DMS114 treated with DMSO at 0.1 percent for 48 hours (cell line): ENCODE data around the gene STK10.

Source experiments
- DNase-seq: peaks from one replicate; lab custom pipeline; 2025; ENCODE audit not compliant: unreplicated experiment; lab: John Stamatoyannopoulos, UW

STK10 gene

DNA sequence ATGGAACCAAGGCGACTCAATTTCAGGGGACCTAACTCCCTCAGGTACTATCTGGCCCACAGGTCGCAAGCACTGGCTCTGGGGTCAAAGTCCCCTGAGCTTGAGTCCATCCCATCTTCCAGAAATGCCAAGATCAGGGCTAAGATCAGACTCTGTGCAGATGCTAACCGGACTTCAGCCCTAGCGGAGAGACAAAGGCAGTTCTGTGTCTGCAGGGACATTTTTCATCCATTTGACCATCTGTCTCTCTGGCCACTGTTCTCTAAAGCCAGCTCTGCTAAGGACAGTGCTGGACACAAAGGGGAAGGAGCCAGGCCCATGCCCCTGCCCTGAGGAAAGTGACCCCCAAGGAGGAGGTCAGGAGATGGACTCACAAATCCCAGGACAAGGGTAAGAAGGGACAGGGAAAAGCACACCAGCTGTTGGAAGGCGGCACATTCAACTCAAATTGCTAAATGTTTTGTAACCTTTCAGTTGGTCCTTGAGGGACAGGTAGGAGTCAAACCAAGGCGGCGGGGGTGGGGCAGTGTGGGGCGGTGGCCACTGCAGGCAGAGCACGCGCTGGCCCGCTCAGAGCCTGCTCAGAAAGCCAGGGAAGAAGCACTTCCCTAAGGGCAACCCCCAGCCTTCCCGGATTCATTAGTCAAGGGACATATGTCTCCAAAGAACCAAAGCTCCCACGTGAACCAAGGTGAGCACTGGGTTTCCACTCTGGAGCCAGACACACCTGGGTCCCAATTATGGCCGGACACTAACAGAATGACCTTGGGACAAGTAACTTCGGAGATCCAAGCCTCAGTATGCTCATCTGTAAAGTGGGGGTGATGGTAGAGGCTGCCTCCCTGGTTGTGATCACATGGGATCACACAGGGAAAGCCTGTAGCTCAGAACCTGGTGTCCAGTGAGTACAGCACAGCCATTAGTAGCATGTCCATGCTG, 42.8 kb downstream of the STK10 start:
- DNase-seq: no peak

DNA sequence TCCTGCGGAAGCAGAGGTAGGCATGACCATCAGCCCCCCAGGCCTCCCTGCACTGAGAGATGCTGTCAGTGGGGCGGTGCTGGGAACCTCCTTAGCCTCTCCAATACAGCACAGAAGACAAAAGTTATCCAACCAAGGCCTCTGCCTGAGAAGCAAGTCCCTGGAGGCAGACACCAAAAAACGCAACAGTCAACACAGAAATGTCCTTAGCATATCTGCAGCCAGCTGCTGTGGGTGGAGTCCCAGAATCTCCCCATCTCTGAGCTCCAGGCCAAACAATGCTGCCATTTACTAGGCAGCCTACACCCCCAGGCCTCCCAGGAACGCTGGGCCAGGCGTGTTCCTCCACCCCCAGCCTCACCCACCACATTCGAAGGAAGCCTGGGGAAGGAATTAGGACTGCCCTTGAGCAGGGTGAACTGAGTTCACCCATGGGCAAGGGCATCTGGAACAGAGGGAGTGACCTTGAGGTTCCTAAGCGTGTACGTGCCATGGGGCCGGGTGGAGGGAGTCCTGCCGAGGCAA, 43.7 kb downstream of the STK10 start:
- no peak for DNase-seq

DNA sequence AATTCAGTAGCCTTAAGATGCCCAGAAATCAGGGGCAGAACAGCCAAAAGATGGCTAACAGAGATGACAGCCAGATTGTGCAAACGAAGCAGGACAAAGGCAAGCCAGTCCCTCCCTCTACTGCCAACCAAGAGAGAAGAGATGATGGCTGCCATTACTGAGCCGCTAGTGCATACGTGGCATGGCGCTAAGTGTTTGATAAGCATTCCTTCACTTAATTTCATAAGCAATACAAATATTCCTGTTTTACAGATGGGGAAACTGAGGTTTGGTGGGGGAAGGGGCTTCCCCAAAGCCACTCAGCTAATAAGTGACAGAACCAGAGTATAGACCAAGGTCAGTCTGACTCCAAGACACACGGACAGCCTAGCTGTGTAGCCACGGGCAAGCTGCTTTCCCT, 44.1 kb downstream of the STK10 start:
- no peak for DNase-seq

DNA sequence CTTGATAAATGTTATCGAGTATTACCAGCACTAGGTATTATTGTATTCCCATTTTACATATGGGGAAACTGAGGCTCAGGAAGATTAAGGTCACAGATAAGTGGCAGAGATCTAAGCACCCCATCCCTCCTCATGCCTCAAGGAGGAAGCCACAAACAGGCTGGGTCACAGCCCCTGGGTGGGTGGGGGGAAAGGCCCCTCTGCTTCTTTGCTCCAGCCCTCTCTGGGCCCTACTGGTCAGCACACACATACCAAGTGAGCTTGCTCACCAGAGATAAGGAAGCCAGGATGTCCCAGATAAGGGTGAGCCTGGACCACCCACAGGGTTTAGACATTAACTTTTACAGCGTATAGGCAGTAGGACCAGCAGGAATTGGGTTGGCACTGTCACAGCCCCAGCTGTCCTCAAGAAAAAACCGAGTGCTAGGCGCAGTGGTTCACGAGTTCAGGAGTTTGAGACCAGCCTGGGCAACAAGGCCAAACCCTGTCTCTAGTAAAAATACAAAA, 45.3 kb downstream of the STK10 start:
- DNase-seq: no peak

DNA sequence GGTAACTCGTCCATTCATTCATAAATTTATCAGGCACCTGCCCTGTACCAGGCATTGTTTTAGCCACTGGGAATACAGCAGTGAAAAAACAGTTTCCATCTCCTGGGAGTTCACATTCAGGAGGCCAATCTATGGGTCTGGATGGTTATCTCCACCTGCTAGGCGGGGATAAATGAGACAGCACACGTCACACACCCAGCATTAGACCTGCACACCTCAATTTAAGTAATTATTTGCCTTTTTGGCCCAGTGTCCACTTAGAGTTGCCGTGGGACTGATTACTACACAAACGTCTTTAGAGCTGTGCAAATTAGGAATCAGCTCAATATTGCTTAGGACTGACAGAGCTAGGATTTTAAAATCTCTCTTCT, 46.1 kb downstream of the STK10 start:
- no peak for DNase-seq

DNA sequence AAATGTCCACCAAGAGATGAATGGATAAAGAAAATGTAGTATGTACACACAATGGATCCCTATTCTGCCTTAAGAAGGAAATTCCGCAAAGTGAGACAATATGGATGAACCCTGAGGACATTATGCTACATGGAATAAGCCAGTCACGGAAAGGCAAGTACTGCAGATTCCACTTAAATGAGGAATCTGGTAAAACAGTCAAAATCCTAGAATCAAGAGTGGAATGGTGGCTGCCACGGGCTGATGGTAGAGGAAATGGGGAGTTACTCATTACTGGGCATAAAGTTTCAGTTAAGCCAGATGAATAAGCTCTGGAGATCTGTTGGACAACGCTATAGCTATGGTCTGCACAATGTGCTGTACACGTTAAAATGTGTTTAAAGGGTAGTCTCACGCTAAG, 47.2 kb downstream of the STK10 start:
- DNase-seq: no peak

DNA sequence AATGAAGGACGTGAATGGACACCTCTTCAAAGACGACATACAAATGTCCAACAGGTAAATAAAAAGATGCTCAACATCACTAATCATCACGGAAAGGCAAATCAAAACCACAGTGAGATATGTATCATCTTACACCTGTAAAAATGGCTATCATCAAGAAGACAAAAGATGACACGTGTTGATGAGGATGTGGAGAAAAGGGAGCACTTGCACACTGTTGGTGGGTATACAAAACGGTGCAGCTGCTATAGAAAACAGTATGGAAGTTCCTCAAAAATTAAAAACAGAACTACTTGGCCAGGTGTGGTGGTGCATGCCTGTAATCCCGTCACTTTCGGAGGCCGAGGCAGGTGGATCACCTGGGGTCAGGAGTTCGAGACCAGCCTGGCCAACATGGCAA, 47.9 kb downstream of the STK10 start:
- DNase-seq: no peak

DNA sequence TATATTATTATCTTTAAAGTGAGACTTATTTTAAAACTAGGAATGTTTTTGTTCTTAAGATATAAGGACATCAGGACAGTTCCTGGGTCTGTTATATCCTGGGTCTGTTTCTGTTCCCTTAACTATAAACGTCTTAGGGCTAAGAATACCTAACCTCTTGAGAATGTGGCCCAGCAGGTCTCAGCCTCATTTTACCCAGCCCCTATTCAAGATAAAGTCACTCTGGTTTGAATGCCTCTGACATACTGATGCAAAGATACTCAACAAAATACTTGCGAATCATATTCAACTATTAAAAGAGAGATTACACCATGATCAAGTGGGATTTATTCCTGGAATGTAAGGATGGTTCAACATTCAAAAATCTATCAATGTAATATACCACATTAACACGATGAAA, 51.0 kb downstream of the STK10 start:
- no peak for DNase-seq

DNA sequence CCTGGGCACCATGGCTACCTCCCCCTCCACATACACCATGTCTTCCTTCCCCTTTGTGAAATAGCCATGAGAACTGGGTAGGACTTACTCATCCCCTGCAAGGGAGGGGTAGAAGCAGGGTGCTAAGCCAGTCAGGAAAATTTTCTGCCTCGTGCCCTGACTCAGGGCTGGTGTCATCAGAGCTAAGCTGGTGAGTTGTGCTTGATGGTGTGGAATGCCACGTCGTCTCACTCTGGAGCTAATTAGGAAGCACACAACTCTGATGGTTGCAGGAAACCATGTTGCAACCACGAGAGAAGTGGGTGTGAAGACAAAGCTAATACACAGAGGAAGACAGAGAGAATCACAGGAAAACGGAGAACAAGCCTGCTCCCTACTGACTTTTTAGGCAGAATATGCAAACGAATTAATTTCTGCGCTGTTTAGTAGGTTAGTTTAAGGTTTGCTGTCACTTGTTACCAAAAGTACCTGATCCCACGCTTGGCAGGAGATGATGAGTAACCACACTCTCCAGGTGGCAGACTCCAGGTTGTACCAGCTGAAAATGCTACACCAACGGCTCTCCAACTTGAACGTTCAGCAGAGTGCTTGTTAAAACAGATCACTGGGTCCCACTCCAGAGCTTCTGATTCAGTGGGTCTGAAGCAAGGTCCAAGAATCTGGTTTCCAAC, 54.5 kb downstream of the STK10 start:
- no peak for DNase-seq

DNA sequence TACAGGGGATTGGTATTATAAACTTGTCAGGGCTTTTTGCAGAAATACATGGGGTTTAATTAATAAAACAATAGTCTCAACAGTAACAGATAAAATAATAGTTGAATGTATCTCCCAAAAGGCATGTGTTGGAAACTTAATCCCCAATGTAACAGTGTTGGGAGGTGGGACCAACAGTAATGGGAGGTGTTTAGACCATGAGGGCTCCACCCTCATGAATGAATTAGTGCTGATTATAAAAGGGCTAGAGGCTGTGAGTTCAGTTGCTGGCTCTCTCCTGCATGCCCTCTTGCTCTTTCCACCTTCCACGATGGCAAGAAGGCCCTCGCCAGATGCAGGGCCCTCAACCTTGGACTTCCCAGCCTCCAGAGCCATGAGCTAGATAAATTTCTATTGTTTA, 56.3 kb downstream of the STK10 start:
- DNase-seq: no peak

DNA sequence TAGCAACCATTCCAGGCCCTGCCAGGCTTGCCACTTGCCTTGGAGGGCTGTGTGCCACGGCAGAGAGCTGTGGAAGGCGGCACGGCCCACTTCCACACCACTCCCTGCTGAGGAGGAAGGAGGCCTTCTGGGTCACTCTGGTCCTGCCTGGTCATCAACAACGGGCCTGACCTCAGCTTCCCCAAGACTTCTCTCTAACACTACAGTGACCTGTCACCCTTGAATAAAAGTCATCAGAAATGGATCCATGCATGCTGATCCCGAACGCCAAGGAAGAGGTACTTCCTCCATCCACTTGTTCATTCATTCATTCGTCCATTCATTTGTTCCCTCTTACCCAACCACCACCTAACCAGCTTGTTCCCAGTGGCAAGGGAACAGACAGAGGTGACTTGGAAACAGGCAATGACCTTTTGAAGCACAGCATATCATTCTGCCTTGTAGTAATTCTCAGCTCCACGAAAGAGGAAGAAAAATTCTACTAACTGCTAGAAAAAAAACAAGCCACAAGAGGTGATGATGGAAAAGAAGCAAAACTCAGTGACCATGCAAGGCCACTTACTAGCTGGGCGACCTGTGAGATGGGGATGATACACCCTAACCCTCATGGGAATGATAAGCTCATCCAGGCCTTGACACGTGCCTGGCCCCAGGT, 58.6 kb downstream of the STK10 start:
- no peak for DNase-seq

DNA sequence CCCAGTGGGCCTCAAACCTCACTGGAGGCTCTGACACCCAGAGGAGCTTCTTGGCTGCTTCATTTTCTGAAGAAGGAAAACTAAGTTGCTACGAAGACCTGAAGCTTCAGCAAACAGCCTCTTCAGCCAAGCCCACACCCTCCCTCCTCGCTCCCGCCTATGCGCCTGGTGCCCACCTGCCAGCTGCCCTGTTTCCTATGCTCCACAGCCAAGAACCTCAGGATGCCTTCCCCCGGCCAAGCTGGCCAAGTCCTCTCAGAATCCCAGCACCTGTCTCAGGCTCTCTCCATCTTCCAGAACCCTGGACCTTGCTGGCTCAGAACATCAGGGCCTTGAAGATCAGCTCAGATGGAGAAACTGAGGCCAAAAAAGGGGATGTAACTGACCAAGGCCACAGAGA, 60.4 kb downstream of the STK10 start:
- DNase-seq: no peak

DNA sequence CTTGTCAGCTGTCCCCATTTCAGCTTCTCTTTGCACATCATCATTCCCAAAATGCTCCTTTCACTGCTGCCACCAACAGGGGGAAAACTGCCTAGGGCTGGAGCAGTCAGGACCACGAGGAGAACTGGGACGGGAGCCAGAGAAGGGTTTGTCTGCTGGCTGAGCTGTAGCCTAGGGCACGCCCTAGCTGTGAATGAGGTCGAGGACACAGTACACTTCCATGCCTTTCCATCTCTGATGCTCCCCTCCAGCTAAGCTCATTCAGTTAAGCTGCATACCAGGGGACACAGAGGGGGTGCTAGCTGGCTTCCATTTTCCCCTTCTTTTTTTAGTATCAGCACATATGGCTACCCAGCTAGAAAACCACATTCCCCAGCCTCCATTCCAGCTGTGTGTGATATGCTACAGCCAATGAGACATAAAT, 64.7 kb downstream of the STK10 start:
- no peak for DNase-seq

DNA sequence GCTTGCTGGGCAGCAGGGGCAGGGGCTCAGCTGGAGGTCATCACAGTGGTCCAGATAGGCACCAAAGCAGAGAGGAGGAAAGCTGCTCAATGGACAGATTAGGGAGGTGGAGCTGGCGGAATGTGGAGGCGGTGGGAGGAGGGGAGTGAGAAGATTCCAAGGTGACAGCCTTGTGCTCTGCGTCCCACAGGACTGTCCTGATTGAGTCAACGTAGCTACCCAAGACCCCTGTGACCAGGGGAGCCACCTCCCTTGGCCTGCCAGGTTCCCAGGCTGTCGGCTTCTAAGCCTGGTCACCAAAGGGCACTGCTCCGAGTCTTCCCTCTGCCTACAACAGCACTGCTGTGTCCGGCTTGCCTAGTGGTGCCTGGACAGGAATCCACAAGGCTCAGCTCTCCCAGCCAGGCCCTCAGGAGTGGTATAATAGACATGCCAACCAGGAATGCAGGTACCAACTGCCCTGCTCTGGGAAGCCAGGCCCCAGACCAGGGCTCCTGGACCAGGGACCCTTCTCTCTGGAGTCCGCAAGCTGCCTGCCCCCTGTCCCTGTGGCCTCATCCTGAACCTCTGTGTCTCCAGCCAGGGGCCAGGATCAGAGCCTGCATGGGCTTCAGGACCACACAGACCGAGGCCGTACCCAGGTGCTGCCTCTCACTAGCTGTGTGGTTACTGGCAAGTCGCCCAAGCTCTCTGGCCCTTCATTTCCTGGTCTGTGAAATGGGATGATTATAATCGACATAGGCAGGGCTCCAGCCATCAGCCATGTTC, 67.9 kb downstream of the STK10 start:
- DNase-seq: no peak

DNA sequence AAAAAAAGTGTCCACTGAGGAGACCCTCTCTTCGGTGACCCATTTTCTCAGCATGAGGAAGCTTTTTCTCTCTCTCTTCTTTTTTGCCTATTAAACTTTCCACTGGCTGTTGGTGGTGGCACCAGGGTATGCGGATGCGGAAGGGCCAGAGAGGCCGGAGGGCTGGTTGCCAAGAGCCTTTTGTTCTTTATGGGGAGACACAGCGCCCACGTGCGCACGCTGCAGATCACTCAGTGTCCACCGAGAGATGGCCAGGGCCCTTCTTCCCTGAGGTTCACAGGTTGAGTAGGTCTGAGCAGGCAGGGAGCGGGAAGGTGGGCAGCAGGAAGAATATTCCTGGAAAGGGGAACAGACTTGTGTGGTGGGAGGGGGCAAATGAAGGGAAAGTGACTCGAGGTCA, 69.1 kb downstream of the STK10 start:
- DNase-seq: no peak

DNA sequence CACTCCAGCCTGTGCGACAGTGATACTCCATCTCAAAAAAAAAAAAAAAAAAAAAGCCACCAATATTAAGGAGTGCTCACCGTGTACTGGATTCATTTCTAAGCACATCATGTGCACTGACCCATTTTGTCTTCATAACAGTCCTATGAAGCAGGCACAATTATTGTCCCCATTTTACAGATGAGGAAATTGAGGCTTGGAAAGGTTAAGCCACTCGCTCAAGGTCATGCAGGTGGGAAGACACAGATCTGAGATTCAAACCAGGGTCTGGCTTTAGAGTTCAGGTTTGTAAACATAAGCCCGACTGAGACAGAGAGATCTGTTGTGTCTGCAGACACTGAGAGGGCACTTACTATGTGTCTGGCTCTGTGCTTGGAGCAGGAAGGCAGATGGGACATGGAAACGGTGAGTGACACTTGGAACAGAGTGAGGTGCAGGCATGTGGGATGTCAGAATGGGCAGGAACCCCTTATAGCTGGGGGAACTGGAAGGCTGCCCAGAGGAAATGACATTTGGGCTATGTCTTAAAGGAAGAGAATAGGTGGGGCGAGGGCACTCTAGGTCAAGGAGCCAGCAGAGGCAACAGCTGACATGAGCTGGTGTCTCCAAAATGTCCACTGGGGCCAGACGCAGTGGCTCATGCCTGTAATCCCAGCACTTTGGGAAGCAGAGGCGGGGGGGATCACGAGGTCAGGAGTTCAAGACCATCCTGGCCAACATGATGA, 69.9 kb downstream of the STK10 start:
- DNase-seq: no peak

DNA sequence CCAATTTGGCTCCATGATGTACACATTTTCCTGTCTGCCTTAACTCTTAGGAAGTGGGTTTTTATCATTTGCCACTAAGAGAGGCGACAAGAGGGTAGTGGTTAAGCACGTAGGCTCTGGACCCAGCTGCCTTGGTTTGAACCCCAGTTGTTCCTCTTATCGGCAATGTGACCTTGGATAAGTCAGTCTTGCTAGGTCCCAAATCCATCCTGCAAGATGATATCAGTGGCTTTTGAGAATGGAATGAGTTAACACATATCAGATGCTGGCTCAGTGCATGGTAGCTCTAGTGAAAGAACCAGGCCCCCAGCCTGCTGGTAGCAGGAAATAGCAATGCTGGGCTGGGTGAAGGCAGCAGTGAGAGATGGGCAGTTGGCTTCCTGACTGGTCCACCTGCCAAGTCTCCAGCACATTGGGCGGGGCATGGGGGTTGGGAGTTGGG, 72.5 kb downstream of the STK10 start:
- no peak for DNase-seq

DNA sequence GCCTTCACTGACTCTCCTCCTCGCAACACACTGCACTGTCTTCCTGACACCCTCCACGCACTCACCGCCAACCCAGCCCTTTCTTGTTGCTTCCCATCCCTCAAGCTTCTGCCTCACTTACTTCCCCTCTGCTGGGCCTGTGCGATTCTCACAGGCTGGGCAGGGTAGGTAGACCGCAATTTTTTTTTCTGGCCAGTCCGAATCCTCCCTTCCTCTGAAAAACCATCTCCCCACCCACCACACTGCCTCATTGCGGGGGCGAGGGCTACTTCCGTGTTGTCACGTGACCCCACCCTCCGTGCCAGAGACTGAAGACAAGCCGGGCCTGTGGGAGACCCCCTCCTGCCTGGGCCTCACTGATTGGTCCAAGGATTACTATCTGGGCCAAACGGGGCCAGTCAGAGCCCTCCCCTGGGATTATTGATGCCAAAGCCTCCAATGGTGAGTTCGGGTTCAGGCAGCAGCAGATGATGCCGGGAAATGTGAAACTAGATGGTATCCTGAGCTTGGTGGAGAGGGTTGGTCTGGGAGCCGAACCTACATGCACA, 73.1 kb downstream of the STK10 start:
- DNase-seq: no peak

DNA sequence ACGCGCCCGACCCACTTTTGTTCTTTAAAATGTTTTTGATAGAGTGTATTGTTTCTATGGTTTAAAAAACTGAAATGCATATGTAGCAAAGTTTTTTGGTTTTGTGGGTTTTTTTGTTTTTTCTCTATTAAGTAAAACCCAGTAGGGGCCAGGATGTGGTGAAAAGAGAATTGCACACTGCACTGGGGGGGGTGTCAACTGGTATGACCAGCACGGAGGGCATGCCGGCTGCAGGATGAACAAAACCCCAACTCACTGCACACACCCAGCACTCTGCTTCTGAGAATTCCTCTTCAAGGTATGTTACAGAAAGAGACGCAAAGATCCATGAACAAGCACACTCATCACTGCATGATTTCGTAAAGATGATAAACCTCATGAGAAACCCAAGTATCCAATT, 75.0 kb downstream of the STK10 start:
- no peak for DNase-seq

DNA sequence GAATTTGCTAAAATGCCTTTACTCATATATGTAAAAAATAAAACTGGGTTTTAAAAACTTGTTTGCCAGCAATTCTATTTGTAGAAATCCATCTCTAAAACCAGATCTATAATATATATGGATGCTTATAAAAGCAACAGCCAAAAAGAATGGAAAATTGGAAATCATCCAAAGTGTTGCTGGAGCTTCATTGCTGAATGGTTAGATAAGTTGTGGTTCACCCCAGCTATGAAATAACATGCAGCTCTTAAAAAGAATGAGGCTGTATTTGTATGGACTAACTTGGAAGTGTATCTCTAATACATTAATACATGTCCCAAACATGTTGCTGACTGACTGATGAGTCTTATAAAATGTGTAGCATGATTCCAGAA, 76.2 kb downstream of the STK10 start:
- DNase-seq: no peak
